ENCODE data around the gene RUFY3.

DNA sequence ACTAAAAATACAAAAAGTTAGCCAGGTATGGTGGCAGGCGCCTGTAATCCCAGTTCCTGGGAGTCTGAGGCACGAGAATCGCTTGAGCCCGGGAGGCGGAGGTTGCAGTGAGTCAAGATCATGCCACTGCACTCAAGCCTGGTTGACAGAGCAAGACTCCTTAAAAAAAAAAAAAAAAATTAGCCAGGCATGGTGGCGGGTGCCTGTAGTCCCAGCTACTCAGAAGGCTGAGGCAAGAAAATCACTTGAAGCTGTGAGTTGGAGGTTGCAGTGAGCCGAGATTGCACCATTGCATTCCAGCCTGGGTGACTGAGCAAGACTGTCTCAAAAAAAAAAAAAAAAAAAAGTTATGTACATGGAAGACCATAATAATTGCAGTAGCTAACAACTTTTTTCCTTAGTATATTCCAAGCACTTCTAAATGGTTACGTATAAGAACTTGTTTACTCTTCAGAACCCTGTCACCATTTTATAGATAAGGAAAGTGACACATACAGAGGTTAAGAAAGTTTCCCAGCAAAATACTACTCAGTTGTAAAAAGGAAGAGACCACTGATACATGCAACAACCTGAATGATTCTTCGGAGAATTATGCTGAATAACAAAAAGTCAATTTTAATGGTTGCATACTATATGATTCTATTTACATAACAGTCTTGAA, 24.5 kb downstream of the RUFY3 start:
- TF ChIP-seq EZH2 (IDR thresholded peaks at IDR 0.05) (no peak), EZH2phosphoT487 (IDR thresholded peaks at IDR 0.05) (no peak)
- TF ChIP-seq, protein P1, sequence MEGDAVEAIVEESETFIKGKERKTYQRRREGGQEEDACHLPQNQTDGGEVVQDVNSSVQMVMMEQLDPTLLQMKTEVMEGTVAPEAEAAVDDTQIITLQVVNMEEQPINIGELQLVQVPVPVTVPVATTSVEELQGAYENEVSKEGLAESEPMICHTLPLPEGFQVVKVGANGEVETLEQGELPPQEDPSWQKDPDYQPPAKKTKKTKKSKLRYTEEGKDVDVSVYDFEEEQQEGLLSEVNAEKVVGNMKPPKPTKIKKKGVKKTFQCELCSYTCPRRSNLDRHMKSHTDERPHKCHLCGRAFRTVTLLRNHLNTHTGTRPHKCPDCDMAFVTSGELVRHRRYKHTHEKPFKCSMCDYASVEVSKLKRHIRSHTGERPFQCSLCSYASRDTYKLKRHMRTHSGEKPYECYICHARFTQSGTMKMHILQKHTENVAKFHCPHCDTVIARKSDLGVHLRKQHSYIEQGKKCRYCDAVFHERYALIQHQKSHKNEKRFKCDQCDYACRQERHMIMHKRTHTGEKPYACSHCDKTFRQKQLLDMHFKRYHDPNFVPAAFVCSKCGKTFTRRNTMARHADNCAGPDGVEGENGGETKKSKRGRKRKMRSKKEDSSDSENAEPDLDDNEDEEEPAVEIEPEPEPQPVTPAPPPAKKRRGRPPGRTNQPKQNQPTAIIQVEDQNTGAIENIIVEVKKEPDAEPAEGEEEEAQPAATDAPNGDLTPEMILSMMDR (IDR thresholded peaks at IDR 0.05): no peak
